Brain microvascular endothelial cell (primary cell): Measurements from ENCODE around the gene ZC3H12D.

Experiments used
- DNase-seq: peaks from one replicate; pipeline ENCODE4 v3.0.0-alpha.2; 2020
- H3K27ac ChIP-seq: fragments of 250-450 bp; sonication (Bioruptor Pico); 2 replicates; pipeline ENCODE4 v1.5.1; 2020; ENCODE audit warnings: mild to moderate bottlenecking, moderate library complexity
- H3K27me3 ChIP-seq: fragments of 250-450 bp; sonication (Bioruptor Pico); replicated peaks from 2 replicates; pipeline ENCODE4 v1.5.1; 2020; ENCODE audit warnings: mild to moderate bottlenecking
- H3K36me3 ChIP-seq: fragments of 250-450 bp; sonication (Bioruptor Pico); replicated peaks from 2 replicates; pipeline ENCODE4 v1.5.1; 2020; ENCODE audit warnings: mild to moderate bottlenecking
- H3K4me3 ChIP-seq: 2 replicates; pipeline ENCODE4 v1.5.1; 2011; ENCODE audit warnings: low read depth, mild to moderate bottlenecking, control low read depth, low read length, moderate library complexity
- in situ Hi-C: cut with HindIII; loops from 2 replicates; pipeline ENCODE4 v1.10.0; 2017; ENCODE audit warnings: low sequenced_read_pairs, low pct_ligation_motif_present
- TF ChIP-seq, protein P1 (sequence below): IDR thresholded peaks from 2 replicates; pipeline ENCODE4 v1.5.1; 2011; ENCODE audit warnings: low read depth, mild to moderate bottlenecking, moderate library complexity, low read length, control low read depth, inconsistent platforms; ENCODE audit errors: missing control alignments

Gene ZC3H12D

DNA sequence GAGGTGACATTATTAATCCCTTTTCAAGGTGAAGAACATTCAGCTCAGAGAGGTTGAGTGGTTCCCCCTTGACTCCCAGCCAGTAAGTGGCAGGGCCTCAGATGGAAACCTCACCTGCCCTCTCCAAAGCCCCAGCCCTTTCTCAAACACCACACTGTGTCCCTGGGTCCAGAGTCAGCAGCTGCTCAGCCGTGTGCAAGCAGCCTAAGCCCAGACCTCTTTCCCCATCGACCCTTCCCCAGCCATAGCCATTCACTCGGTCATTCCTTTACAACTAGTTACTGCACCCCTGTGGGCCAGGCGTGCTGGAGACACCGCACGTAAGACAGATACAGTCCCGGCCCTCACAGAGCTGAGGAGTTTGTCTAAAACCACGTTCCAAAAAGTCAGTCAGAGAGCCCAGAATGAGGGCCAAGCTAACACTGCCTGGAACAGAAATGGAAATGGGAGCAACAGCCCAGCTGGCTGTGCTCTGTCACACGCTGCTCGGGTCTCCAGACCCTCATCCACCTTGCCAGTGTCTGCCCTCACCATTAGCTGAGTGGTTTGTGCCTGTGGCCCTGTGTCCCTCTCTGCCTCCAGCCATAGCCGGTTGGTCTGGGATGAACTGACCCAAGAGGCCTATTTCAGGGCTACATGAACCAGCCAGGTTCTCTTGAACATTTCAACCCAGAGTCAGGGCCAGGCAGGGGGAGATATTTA, 29.6 kb downstream of the ZC3H12D start:
- no peak for DNase-seq
- Histone ChIP-seq H3K27me3 (no peaks in the 10 kb centered on the region), H3K36me3 (no peaks in the 10 kb centered on the region), H3K27ac (no peak overlapping the region), H3K4me3 (no peak overlapping the region)
- TF ChIP-seq, protein P1, sequence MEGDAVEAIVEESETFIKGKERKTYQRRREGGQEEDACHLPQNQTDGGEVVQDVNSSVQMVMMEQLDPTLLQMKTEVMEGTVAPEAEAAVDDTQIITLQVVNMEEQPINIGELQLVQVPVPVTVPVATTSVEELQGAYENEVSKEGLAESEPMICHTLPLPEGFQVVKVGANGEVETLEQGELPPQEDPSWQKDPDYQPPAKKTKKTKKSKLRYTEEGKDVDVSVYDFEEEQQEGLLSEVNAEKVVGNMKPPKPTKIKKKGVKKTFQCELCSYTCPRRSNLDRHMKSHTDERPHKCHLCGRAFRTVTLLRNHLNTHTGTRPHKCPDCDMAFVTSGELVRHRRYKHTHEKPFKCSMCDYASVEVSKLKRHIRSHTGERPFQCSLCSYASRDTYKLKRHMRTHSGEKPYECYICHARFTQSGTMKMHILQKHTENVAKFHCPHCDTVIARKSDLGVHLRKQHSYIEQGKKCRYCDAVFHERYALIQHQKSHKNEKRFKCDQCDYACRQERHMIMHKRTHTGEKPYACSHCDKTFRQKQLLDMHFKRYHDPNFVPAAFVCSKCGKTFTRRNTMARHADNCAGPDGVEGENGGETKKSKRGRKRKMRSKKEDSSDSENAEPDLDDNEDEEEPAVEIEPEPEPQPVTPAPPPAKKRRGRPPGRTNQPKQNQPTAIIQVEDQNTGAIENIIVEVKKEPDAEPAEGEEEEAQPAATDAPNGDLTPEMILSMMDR: no peak
- in situ Hi-C loops: no loop called here

DNA sequence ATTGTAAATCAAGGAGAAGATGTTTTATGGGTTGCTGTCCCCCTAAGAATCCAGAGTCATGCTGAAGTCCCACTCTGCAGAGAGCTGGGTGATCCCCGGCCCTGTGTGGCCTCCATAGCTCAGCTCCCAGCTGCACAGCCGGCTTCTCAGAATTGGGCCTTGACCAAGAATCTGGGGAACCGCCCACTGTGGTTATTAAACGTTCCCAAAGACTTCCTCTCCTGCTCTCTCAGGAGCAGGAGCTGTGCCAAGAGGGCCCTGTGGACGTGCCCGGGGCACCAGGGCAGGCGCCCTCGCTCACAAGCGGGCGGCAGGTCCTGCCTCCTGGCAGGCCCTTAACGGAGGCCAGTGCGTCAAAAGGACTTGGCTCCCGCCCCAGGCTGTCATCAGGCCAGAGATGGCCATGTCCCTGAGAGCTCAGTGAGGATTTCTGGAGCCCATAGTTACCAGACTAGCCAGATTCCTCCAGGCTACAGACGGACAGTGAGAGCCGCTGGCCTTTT, 30.4 kb downstream of the ZC3H12D start:
- TF ChIP-seq, protein P1: no peak
- Histone ChIP-seq H3K4me3 (no peak overlapping the region), H3K27ac (no peak overlapping the region), H3K36me3 (no peaks in the 10 kb centered on the region), H3K27me3 (no peaks in the 10 kb centered on the region)
- in situ Hi-C loops: no loop called here
- peak; percentile 66 for DNase-seq

DNA sequence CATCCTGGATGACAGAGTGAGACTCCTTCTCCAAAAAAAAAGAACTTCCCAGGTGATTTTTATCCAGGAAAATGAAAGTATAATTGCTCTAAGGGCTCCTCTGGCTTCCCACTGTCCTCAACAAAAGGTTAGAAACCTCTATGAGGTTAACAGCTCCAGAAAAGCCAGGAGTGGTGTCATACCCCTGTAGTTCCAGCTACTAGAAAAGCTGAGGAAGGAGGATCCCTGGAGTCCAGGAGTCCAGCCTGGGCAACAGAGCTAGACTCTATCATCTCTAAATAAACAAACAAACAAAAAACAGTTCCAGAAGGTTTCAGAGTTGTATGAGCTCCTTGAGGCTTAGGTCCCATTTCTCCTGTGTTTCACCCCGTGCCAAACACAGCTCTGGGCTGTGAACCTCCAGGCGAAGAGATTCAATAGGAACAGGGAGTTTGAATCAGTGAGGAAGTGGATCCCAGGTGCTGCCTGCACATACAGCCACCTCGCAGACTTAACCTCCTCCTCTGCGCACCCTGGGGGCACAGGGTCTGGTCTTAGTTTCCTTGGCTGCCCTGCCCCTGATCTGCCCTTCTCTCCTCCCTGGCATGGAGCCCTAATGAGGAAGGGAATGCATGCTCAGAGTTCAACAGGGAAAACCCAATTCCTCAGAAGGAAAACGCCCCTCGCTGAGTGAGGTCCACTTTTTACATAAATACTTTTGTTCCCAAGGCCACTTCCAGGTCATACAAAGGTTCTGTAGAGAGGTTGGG, 31.0 kb downstream of the ZC3H12D start:
- no peaks in the 10 kb centered on the region for H3K27me3 ChIP-seq
- H3K36me3 ChIP-seq: no peaks in the 10 kb centered on the region
- DNase-seq: no peak
- H3K4me3 ChIP-seq: no peak overlapping the region
- TF ChIP-seq, protein P1: no peak
- no peak overlapping the region for H3K27ac ChIP-seq
- in situ Hi-C loops: no loop called here

DNA sequence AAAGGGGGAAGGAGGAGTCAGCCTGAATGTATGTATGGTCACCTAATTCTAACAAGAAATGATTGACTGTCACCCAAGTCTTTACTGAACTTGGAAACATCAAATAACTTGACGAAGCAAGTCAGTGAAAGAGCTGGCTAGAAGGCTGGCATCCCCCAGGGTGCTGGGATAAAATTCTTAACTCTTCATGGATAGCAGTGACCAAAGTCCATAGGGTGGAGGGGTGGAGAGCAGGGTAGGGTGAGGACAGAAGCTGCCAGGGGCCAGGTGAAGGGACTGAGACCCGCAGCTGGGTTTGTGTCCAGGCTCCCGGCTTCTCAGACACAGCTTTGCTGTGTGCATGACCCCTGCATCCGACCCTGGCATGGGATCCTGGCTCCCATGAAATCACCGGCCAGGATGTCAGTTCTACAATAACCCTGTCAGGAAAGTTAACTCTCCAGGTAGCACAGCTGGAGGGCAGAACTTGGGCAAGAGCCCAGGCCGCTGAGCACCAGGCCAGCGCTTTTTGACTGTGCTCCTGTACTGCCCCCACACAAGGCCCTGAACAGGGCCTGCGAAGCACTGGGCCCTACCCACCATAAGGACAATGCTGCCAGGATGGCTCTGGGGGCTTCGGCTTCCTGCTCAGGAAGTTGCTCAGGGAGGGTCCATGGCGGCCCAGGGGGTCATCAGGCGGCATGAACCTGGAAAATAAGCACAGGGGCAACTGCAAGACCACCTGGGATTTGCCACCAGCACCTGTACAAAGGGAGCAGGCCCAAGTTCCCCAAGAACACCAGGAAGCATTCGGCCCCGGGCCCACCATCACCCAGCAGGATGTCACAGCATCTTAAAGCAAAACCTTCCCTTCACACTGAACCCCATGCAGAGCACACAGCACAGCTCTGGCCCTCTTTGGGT, 32.5 kb downstream of the ZC3H12D start:
- no peak overlapping the region for H3K27ac ChIP-seq
- no peak overlapping the region for H3K4me3 ChIP-seq
- in situ Hi-C loops: no loop called here
- H3K27me3 ChIP-seq: no peaks in the 10 kb centered on the region
- H3K36me3 ChIP-seq: no peaks in the 10 kb centered on the region
- no peak for DNase-seq
- TF ChIP-seq, protein P1: no peak

DNA sequence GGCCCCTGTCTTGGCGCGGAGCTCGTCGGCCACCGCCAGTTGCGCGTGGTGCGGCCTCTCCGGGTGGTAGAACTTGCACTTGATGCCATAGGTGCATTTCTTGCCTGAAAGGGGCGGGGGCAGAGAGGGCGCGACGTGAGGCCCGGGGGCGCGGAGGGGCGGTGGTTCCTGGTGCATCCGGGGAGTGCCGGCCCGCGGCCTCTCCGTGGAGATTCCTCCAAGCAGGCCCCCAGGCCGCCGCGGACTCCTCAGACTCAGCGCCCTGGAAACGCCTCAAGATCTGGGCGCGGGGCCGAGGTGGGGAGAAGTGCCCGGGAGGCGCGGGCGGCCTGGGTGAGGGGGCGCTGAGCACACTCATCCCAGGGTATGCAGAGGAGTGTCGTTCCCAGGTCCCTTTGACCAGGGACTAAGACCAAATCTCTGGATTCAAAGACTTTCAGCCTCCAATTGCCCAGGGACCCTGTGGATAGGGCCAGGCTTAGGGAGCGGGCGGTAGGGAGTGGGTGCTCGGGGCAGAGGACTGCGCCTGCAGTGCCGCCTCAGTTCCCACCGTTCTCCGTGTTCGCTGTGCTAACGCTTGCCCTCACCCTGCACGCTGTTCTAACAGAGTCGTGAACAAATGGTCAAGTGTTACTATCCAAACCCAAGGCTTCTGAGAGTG, 33.3 kb downstream of the ZC3H12D start:
- peak overlapping the region; percentile 46 for H3K4me3 ChIP-seq
- TF ChIP-seq, protein P1: no peak
- in situ Hi-C loops: no loop called here
- H3K27ac ChIP-seq: no peak overlapping the region
- H3K27me3 ChIP-seq: no peaks in the 10 kb centered on the region
- no peaks in the 10 kb centered on the region for H3K36me3 ChIP-seq
- no peak for DNase-seq
